ENCODE results near the gene C1orf21. TPM values are rescaled to one million over a fixed set of nuclear protein-coding genes. Genes with fewer than 3 reads are reported as not detected.
A peak's percentile ranks its signal among the peaks of the same experiment; 100 is the strongest.

C1orf21 gene
- total RNA-seq, 1 donor from 2014 or later, result 31.8 TPM

DNA sequence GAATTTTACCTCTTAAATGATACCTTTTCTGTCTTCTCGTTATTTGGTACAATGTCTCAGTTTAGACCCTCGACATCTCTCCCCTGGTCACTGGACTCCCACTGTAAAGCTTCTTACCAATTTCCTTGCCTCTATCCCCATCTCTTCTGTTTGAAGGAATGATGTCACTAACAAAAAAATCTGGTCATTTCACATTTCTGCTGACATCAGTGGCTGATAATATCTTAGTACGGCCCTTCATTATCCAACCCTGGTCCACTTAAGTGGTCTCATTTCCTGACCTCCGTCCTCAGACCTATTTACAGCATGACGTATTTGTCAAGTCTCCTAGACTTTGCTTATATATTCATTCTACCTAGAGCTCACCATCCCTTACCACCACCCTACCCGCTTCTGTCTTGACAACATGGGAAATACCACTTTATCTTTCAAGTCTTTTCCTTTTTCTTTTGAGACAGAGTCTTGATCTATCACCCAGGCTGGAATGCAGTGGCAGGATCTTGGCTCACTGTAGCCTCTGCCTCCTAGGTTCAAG is 60.9 kb downstream of the C1orf21 start:
- TF ChIP-seq, protein P1, sequence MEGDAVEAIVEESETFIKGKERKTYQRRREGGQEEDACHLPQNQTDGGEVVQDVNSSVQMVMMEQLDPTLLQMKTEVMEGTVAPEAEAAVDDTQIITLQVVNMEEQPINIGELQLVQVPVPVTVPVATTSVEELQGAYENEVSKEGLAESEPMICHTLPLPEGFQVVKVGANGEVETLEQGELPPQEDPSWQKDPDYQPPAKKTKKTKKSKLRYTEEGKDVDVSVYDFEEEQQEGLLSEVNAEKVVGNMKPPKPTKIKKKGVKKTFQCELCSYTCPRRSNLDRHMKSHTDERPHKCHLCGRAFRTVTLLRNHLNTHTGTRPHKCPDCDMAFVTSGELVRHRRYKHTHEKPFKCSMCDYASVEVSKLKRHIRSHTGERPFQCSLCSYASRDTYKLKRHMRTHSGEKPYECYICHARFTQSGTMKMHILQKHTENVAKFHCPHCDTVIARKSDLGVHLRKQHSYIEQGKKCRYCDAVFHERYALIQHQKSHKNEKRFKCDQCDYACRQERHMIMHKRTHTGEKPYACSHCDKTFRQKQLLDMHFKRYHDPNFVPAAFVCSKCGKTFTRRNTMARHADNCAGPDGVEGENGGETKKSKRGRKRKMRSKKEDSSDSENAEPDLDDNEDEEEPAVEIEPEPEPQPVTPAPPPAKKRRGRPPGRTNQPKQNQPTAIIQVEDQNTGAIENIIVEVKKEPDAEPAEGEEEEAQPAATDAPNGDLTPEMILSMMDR (IDR thresholded peaks at IDR 0.05), result no peak
- H3K4me1 Mint-ChIP-seq (ENCODE audit: unreplicated experiment), result no peaks in the 10 kb centered on the region
- DNase-seq (ENCODE audit: extremely low spot score, unreplicated experiment), result no peak
- H3K4me3 Mint-ChIP-seq (ENCODE audit: unreplicated experiment), result no peak overlapping the region
- H3K27me3 Mint-ChIP-seq (ENCODE audit: unreplicated experiment), result no peaks in the 10 kb centered on the region
- H3K27ac Mint-ChIP-seq (ENCODE audit: unreplicated experiment), result no peak overlapping the region
- H3K36me3 Mint-ChIP-seq (ENCODE audit: unreplicated experiment), result no peaks in the 10 kb centered on the region
- H3K9me3 Mint-ChIP-seq (ENCODE audit: unreplicated experiment), result no peaks in the 10 kb centered on the region

DNA sequence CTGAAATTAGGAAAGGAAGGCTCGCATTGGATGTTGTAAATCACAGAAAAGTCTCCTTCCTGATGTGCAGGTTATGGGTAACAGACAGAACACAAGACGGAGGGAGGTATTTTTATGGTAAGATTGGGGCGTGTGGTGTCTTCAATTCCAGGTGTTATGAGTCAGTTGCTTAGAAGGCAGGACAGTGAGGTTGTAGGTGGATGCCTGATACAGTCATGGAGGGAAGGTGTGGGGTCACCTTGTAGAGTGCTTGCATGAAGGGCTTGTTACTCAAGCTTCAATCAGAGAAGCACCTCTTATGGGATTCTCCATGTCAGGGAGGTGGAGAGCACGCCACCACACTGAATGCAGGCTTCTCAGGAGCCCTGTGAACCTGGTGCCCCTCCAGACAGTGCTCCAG is 63.1 kb downstream of the C1orf21 start:
- H3K27ac Mint-ChIP-seq (ENCODE audit: unreplicated experiment), result no peak overlapping the region
- no peak overlapping the region for H3K4me3 Mint-ChIP-seq (ENCODE audit: unreplicated experiment)
- no peak for DNase-seq (ENCODE audit: extremely low spot score, unreplicated experiment)
- H3K4me1 Mint-ChIP-seq (ENCODE audit: unreplicated experiment), result peaks cover 2% of the 10 kb centered on the region
- H3K9me3 Mint-ChIP-seq (ENCODE audit: unreplicated experiment), result peaks cover 4% of the 10 kb centered on the region
- no peaks in the 10 kb centered on the region for H3K27me3 Mint-ChIP-seq (ENCODE audit: unreplicated experiment)
- TF ChIP-seq, protein P1 (IDR thresholded peaks at IDR 0.05), result no peak
- no peaks in the 10 kb centered on the region for H3K36me3 Mint-ChIP-seq (ENCODE audit: unreplicated experiment)

DNA sequence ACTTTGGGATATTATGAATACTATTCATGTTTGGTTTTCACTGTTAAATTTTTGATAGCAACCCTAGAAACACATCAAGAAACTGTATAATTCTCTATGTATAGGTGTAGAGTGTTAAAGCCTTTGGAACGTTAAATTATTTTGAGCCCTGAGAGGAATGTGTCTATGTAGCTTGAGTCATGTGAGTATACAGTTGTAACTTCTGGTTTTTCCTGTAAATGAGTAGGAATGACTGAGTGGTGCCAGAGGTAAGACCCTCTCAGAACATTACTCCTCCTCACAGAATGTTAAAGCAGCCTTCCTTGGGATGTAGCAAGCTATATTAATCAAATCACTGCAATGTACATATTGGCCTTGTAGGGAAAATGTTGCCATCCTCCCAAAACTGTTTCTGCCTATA is 69.0 kb downstream of the C1orf21 start:
- Mint-ChIP-seq H3K27ac (ENCODE audit: unreplicated experiment) (no peak overlapping the region), H3K36me3 (ENCODE audit: unreplicated experiment) (peaks cover 5% of the 10 kb centered on the region), H3K9me3 (ENCODE audit: unreplicated experiment) (peaks cover 4% of the 10 kb centered on the region), H3K4me3 (ENCODE audit: unreplicated experiment) (no peak overlapping the region), H3K4me1 (ENCODE audit: unreplicated experiment) (peaks cover 27% of the 10 kb centered on the region), H3K27me3 (ENCODE audit: unreplicated experiment) (no peaks in the 10 kb centered on the region)
- TF ChIP-seq, protein P1 (IDR thresholded peaks at IDR 0.05), result no peak
- no peak for DNase-seq (ENCODE audit: extremely low spot score, unreplicated experiment)

DNA sequence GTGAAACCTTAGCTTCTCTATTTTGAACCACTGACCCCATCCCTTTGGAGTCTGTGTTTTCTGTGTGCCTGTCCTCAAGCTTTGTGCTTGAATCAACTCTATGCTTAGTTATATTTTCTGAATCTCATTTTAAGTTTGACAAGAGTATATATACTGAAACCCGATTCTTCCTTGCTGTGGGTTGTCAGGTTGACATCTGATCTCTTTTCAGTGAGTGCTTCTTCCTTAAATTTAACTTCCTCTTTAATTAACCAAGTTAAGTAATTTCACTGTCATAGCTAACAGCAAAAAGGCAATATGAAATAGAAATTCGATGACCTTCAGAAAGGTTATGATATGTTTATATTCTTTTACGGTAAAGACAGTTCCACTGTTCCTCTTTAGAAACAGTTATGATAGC is 69.4 kb downstream of the C1orf21 start:
- no peak for DNase-seq (ENCODE audit: extremely low spot score, unreplicated experiment)
- Mint-ChIP-seq H3K4me3 (ENCODE audit: unreplicated experiment) (no peak overlapping the region), H3K4me1 (ENCODE audit: unreplicated experiment) (peaks cover 27% of the 10 kb centered on the region), H3K27ac (ENCODE audit: unreplicated experiment) (peak overlapping the region; percentile 16), H3K9me3 (ENCODE audit: unreplicated experiment) (peaks cover 4% of the 10 kb centered on the region), H3K36me3 (ENCODE audit: unreplicated experiment) (peaks cover 5% of the 10 kb centered on the region), H3K27me3 (ENCODE audit: unreplicated experiment) (no peaks in the 10 kb centered on the region)
- TF ChIP-seq, protein P1 (IDR thresholded peaks at IDR 0.05), result no peak

DNA sequence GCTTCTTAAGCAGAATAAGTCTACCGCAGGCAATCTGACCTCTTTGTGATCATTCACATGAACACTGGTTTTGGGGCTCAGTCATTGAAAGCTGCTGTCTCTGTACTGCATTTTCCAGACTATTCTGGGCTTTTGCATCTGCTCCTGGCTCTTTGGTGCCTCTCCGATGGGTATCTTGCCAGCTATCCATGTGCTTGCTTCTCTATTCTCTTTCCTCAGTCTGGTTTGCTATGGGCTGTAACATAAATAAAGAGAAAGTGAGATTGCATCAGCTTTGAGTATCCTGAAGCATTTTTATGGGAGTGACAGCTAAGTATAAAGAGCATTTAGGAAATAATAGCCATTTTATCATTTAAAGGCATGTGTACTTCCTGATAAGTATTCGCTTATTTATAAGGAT is 70.7 kb downstream of the C1orf21 start:
- Mint-ChIP-seq H3K27me3 (ENCODE audit: unreplicated experiment) (no peaks in the 10 kb centered on the region), H3K4me3 (ENCODE audit: unreplicated experiment) (no peak overlapping the region), H3K4me1 (ENCODE audit: unreplicated experiment) (peaks cover 29% of the 10 kb centered on the region), H3K9me3 (ENCODE audit: unreplicated experiment) (peaks cover 4% of the 10 kb centered on the region), H3K27ac (ENCODE audit: unreplicated experiment) (peak overlapping the region; percentile 55), H3K36me3 (ENCODE audit: unreplicated experiment) (peaks cover 5% of the 10 kb centered on the region)
- TF ChIP-seq, protein P1 (IDR thresholded peaks at IDR 0.05), result no peak
- no peak for DNase-seq (ENCODE audit: extremely low spot score, unreplicated experiment)
